ENCODE results near the gene TMIGD2. TPM values are rescaled to one million over a fixed set of nuclear protein-coding genes. Genes with fewer than 3 reads are reported as not detected.

TMIGD2 gene
- total and polyA plus RNA-seq, 2 donors from 2014 or later: 0.47 TPM; not detected in 1

GRCh38 chr19:4264812-4265211 lies 37.4 kb downstream of the TMIGD2 start:
- no peak for TF ChIP-seq CTCF (IDR thresholded peaks at IDR 0.05; ENCODE audit: borderline replicate concordance, extremely low read depth, insufficient read depth)
- peaks cover 3 to 20% (median 17%) of the 10 kb centered on the region in 3 donors for H3K36me3 ChIP-seq (ENCODE audit: control insufficient read depth in 2 of 3, insufficient read depth in 3 of 3, low read length in 3 of 3)
- intact Hi-C loops (cut with DNase I): no loop called here

GRCh38 chr19:4260613-4261191 lies 41.5 kb downstream of the TMIGD2 start:
- Histone ChIP-seq H3K4me3 (ENCODE audit: low read length in 3 of 3) (no peak overlapping the region), H3K9me3 (ENCODE audit: control insufficient read depth in 2 of 3, insufficient read depth in 1 of 3, low read length in 3 of 3) (peaks cover 0 to 4% (median 0%) of the 10 kb centered on the region in 3 donors), H3K4me1 (ENCODE audit: control insufficient read depth in 2 of 3, insufficient read depth in 2 of 3, low read depth in 1 of 3, low read length in 3 of 3) (no peaks in the 10 kb centered on the region), H3K27me3 (ENCODE audit: control insufficient read depth, insufficient read depth, low read length) (no peaks in the 10 kb centered on the region), H3K9ac (ENCODE audit: low read length in 3 of 3) (no peak overlapping the region), H3K27ac (ENCODE audit: low read depth in 2 of 2, low read length in 2 of 2) (no peak overlapping the region), H3K36me3 (ENCODE audit: control insufficient read depth in 2 of 3, insufficient read depth in 3 of 3, low read length in 3 of 3) (peaks cover 3 to 23% (median 23%) of the 10 kb centered on the region in 3 donors)
- FAIRE-seq (no peak), DNase-seq (no peak)
- intact Hi-C loops (cut with DNase I): no loop called here
- no peak for TF ChIP-seq CTCF (IDR thresholded peaks at IDR 0.05; ENCODE audit: borderline replicate concordance, extremely low read depth, insufficient read depth)

More at GRCh38 chr19:4264812-4265211, 37.4 kb downstream of the TMIGD2 start:
- H3K27me3 ChIP-seq (ENCODE audit: control insufficient read depth, insufficient read depth, low read length): no peaks in the 10 kb centered on the region
- DNase-seq (no peak), FAIRE-seq (no peak)
- H3K4me3 ChIP-seq (ENCODE audit: low read length in 3 of 3): no peak overlapping the region
- H3K9ac ChIP-seq (ENCODE audit: low read length in 3 of 3): no peak overlapping the region
- no peaks in the 10 kb centered on the region for H3K9me3 ChIP-seq (ENCODE audit: control insufficient read depth in 2 of 3, insufficient read depth in 1 of 3, low read length in 3 of 3)
- no peak overlapping the region for H3K27ac ChIP-seq (ENCODE audit: low read depth in 2 of 2, low read length in 2 of 2)
- H3K4me1 ChIP-seq (ENCODE audit: control insufficient read depth in 2 of 3, insufficient read depth in 2 of 3, low read depth in 1 of 3, low read length in 3 of 3): no peaks in the 10 kb centered on the region

- Histone ChIP-seq H3K27me3 (ENCODE audit: control insufficient read depth, insufficient read depth, low read length) (no peaks in the 10 kb centered on the region), H3K9ac (ENCODE audit: low read length in 3 of 3) (no peak overlapping the region), H3K4me1 (ENCODE audit: control insufficient read depth in 2 of 3, insufficient read depth in 2 of 3, low read depth in 1 of 3, low read length in 3 of 3) (no peaks in the 10 kb centered on the region), H3K27ac (ENCODE audit: low read depth in 2 of 2, low read length in 2 of 2) (no peak overlapping the region), H3K9me3 (ENCODE audit: control insufficient read depth in 2 of 3, insufficient read depth in 1 of 3, low read length in 3 of 3) (peaks cover 0 to 4% (median 0%) of the 10 kb centered on the region in 3 donors), H3K36me3 (ENCODE audit: control insufficient read depth in 2 of 3, insufficient read depth in 3 of 3, low read length in 3 of 3) (peaks cover 9 to 34% (median 30%) of the 10 kb centered on the region in 3 donors), H3K4me3 (ENCODE audit: low read length in 3 of 3) (no peak overlapping the region)
- no peak for TF ChIP-seq CTCF (IDR thresholded peaks at IDR 0.05; ENCODE audit: borderline replicate concordance, extremely low read depth, insufficient read depth)
- intact Hi-C loops (cut with DNase I): no loop called here
- no peak for FAIRE-seq
- no peak for DNase-seq
Observed at GRCh38 chr19:4258181-4258580, 44.0 kb downstream of the TMIGD2 start.

All from kidney (tissue), 14 donors.